ENCODE data around the gene PIK3IP1.
"Not testable (repeated sequence)": the region's sequence is repeated elsewhere in the genome, so short reads cannot be mapped to it uniquely, and the experiment has no call there.

Gene PIK3IP1

GRCh38 chr22:31259798-31260473, 32.4 kb downstream of the PIK3IP1 start:
- FAIRE-seq = no peak

GRCh38 chr22:31253949-31254348, 38.3 kb downstream of the PIK3IP1 start:
- FAIRE-seq (no peak), DNase-seq (ENCODE audit: insufficient read length, low spot score) (no peak)

More at GRCh38 chr22:31259798-31260473, 32.4 kb downstream of the PIK3IP1 start:
- DNase-seq (ENCODE audit: insufficient read length, low spot score) = no peak

DNA sequence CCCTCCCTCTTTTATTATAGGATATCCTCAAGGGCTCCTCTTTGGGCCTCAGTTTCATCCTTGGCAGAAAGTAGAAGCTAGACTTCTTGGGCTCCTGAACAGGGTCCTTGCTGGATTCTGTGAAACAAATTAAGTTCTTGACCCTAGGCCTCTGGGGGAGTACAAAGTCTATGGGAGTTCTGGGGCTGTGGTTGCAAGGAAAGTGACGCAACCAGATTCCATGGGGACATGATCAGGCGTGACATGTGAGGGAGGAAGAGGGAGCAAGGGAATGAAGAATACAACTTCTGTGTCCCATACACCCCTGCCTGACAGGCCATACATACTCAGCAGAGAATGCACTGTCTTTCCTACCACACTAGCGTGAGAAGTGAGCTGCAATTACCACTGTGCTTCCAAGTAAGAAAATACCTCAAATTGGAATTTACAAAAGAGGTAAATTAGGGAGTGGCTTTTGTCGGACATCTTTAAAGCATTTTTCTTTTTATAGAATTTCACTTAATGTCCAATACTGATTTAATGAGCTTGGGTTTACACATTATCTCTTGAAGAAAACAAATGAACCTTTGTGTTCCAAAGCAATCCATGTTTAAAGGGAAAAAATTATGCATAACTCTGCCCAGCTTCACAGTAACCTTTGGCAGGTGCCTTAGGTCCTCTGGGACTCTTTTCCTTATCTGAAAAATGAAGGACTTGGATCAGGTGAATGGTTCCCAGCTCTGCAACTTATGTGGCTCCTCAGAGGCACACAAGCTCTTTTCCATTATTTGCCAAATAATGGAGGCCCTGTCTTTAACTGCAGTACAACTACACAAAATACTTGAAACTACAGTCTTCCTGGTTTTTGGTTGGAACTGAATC, 41.3 kb downstream of the PIK3IP1 start:
- DNase-seq (ENCODE audit: insufficient read length, low spot score) (no peak), FAIRE-seq (no peak)

DNA sequence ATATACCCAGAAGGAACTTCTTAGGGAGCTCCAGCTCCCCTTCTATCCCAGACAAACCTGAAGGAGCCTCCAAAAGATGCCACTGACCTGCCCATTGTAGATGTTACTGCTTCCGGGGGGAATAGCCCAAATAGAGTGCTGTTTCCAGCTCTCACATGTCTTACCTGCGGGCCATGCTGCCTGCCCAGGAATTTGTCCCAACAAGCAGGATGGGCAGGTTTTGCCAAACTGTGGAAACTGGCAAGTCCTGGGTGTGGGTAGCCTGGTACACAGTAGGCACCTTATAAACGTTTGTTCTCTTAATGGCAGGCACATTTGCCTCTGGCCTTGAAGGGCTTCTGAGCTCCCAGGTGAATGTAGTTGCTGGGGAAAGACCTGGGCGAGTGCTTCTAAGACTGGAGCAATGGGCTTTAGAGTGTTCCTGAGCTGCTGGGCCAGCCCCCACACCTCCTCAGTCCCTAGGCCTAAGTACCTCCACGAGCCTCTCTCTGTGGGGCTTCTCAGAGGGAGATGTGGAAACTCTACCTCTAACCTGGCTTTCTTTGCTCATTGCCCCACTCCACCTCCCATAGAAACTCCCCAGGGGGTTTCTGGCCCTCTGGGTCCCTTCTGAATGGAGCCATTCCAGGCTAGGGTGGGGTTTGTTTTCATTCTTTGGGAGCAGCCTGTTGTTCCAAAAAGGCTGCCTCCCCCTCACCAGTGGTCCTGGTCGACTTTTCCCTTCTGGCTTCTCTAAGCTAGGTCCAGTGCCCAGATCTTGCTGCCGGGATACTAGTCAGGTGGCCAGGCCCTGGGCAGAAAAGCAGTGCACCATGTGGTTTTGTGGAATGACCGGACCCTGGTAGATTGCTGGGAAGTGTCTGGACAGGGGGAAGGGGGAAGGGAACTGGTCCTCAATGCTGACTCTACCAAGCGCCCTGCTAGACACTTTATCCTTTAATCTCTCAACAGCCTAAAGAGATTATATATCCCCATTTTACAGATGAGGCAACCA, 43.0 kb downstream of the PIK3IP1 start:
- DNase-seq (ENCODE audit: insufficient read length, low spot score) (no peak), FAIRE-seq (no peak)

GRCh38 chr22:31248138-31248745, 44.0 kb downstream of the PIK3IP1 start:
- DNase-seq (ENCODE audit: insufficient read length, low spot score) (peak; percentile 67), FAIRE-seq (peak; percentile 42)

DNA sequence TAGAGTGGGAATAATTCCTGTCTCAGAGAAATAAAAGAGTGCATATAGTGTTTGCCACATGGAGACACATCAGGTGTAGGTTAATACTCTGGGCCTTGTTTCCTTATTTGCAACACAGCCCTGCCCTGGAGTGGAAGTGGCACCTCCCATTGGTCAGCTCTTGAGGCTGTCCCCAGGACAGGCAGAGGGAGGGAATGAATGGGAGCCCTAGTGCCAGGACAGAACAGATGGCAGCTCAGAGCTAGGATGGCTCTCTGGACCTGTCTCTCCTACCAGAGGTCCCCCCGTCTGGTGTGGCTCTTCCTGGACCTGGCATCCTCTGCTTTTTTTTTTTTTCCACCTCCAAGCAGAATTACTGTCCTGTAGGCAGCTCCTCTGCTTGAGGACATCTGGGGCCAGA, 44.6 kb downstream of the PIK3IP1 start:
- FAIRE-seq = no peak
- DNase-seq (ENCODE audit: insufficient read length, low spot score) = no peak

GRCh38 chr22:31246687-31247086, 45.6 kb downstream of the PIK3IP1 start:
- FAIRE-seq = no peak
- no peak for DNase-seq (ENCODE audit: insufficient read length, low spot score)

- not testable (repeated sequence) for DNase-seq (ENCODE audit: insufficient read length, low spot score); FAIRE-seq
Measured at GRCh38 chr22:31245998-31246397, 46.3 kb downstream of the PIK3IP1 start.

GRCh38 chr22:31244943-31245451, 47.3 kb downstream of the PIK3IP1 start:
- FAIRE-seq = no peak
- DNase-seq (ENCODE audit: insufficient read length, low spot score) = no peak

GRCh38 chr22:31244046-31244942, 48.0 kb downstream of the PIK3IP1 start:
- DNase-seq (ENCODE audit: insufficient read length, low spot score) = peak; percentile 69
- no peak for FAIRE-seq

GRCh38 chr22:31243339-31244045, 48.8 kb downstream of the PIK3IP1 start:
- DNase-seq (ENCODE audit: insufficient read length, low spot score) (no peak), FAIRE-seq (no peak)

GRCh38 chr22:31241936-31242335, 50.4 kb downstream of the PIK3IP1 start:
- no peak for FAIRE-seq

GRCh38 chr22:31241200-31241599, 51.1 kb downstream of the PIK3IP1 start:
- no peak for FAIRE-seq

More at GRCh38 chr22:31241936-31242335, 50.4 kb downstream of the PIK3IP1 start:
- no peak for DNase-seq (ENCODE audit: insufficient read length, low spot score)

DNA sequence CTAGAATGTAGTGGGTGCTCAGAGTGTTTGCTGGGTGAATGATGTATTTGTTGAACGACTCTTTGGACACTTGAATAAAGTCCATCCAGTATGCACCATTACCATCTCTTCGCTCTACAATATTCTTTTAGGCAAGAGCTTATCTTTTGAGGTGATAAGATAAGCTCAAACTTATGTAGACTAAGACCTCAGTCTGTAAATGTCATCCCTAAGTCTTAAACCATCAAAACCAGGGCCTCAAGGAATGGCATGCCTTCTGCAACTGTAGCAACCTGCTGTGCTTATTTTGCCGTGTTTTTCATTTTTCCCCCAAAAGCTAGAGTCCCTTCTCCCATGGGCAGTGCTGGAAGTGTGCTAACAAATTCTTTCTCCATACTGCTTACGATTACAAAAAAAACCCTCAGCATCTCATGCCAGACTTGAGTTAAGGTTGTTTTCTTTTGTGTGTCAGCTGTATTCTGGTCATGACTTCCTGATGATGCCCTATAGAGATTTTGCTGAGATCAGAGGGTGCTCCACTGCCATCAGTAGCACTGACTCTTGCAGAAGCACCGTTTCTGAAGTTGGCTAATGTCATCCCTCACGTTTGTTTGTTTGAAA, 52.4 kb downstream of the PIK3IP1 start:
- FAIRE-seq (no peak), DNase-seq (ENCODE audit: insufficient read length, low spot score) (no peak)

More at GRCh38 chr22:31241200-31241599, 51.1 kb downstream of the PIK3IP1 start:
- no peak for DNase-seq (ENCODE audit: insufficient read length, low spot score)

- no peak for DNase-seq (ENCODE audit: insufficient read length, low spot score)
- FAIRE-seq = no peak
Measured at GRCh38 chr22:31238057-31238456, 54.2 kb downstream of the PIK3IP1 start.

GRCh38 chr22:31236044-31236443, 56.2 kb downstream of the PIK3IP1 start:
- DNase-seq (ENCODE audit: insufficient read length, low spot score); FAIRE-seq: not testable (repeated sequence)

GRCh38 chr22:31235081-31235480, 57.2 kb downstream of the PIK3IP1 start:
- DNase-seq (ENCODE audit: insufficient read length, low spot score) = no peak

DNA sequence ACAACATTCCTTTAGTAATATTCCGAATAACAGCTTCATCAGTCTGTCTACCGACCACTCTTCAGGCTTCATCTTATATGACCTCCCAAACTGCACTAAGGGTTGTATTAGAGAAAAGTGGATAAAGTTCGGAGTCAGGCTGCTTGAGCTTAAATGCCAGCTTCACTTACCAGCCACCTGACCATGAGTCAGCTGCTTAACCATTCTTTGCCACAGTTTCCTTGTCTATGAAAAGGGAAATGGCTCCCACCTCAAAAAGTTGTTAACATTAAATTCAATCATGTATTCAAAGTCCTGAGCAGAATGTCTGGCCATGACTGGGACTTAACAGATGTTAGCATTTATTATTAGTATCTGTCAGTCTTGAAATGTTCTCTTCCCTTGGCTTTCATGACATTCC, 59.3 kb downstream of the PIK3IP1 start:
- FAIRE-seq = no peak
- no peak for DNase-seq (ENCODE audit: insufficient read length, low spot score)

More at GRCh38 chr22:31235081-31235480, 57.2 kb downstream of the PIK3IP1 start:
- no peak for FAIRE-seq

All from HTR-8/SVneo (cell line).